ENCODE results near the gene GLRA1. TPM values are rescaled to one million over a fixed set of nuclear protein-coding genes. Genes with fewer than 3 reads are reported as not detected.

GLRA1 gene
- total and polyA plus RNA-seq, 4 donors, result not detected

- peaks cover 0 to 10% (median under 1%) of the 10 kb centered on the region in 4 donors for H3K27me3 ChIP-seq (ENCODE audit: control insufficient read depth in 4 of 4, insufficient read depth in 4 of 4, low read length in 3 of 4)
- H3K4me3 ChIP-seq (ENCODE audit: low read depth in 1 of 3, low read length in 3 of 3), result no peak overlapping the region
- H3K9ac ChIP-seq (ENCODE audit: low read depth in 1 of 2, low read length in 2 of 2), result no peak overlapping the region
- 66% methylated on average over 2 of the region's 2 CpGs for WGBS
- no peaks in the 10 kb centered on the region for H3K4me1 ChIP-seq (ENCODE audit: control insufficient read depth in 4 of 4, insufficient read depth in 4 of 4, low read length in 3 of 4)
- no peak overlapping the region for H3K27ac ChIP-seq (ENCODE audit: low read depth in 1 of 2, low read length in 2 of 2)
- no peak for DNase-seq (ENCODE audit: low spot score)
- peaks cover 0 to under 1% (median 0%) of the 10 kb centered on the region in 4 donors for H3K9me3 ChIP-seq (ENCODE audit: control insufficient read depth in 4 of 4, low read length in 3 of 4)
- H3K36me3 ChIP-seq (ENCODE audit: control insufficient read depth in 4 of 4, insufficient read depth in 3 of 4, low read depth in 1 of 4, low read length in 3 of 4), result no peaks in the 10 kb centered on the region
- TF ChIP-seq ATF3 (IDR thresholded peaks at IDR 0.05), result no peak
Measured at GRCh38 chr5:151917904-151918303, 6.7 kb downstream of the GLRA1 start.

DNA sequence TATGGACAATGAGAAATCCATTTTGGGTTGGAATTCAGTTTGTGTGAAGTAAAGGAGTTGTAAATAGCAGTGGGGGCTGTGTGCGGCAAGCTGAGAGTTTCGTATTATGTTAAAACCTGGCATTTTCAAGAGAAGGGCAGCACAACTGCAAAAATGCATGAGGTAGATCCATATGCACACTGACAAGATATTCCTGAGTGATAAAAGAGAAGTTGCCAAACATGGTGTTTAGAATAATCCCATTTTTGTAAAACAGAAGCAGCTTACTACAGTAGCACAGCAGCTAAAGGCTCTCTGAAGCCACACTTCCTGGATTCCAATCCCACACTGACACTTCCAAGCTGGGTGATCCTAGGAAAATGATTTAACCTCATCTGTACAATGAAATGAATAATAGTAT lies 11.2 kb downstream of the GLRA1 start:
- Histone ChIP-seq H3K27me3 (ENCODE audit: control insufficient read depth in 4 of 4, insufficient read depth in 4 of 4, low read length in 3 of 4) (peaks cover 0 to 3% (median 0%) of the 10 kb centered on the region in 4 donors), H3K36me3 (ENCODE audit: control insufficient read depth in 4 of 4, insufficient read depth in 3 of 4, low read depth in 1 of 4, low read length in 3 of 4) (no peaks in the 10 kb centered on the region), H3K4me3 (ENCODE audit: low read depth in 1 of 3, low read length in 3 of 3) (no peak overlapping the region), H3K4me1 (ENCODE audit: control insufficient read depth in 4 of 4, insufficient read depth in 4 of 4, low read length in 3 of 4) (no peaks in the 10 kb centered on the region), H3K9ac (ENCODE audit: low read depth in 1 of 2, low read length in 2 of 2) (no peak overlapping the region), H3K27ac (ENCODE audit: low read depth in 1 of 2, low read length in 2 of 2) (no peak overlapping the region), H3K9me3 (ENCODE audit: control insufficient read depth in 4 of 4, low read length in 3 of 4) (no peaks in the 10 kb centered on the region)
- WGBS, result 87% methylated on average over 2 of the region's 2 CpGs
- DNase-seq (ENCODE audit: low spot score), result no peak
- TF ChIP-seq HNF4G (IDR thresholded peaks at IDR 0.05), result no peak

GRCh38 chr5:151912360-151912759 lies 12.3 kb downstream of the GLRA1 start:
- TF ChIP-seq JUND (IDR thresholded peaks at IDR 0.05) (no peak), HNF4G (IDR thresholded peaks at IDR 0.05) (no peak), MAX (IDR thresholded peaks at IDR 0.05) (no peak), RAD21 (IDR thresholded peaks at IDR 0.05) (no peak), TAF1 (conservative IDR thresholded peaks at IDR 0.05) (no peak), FOXA1 (IDR thresholded peaks at IDR 0.05) (no peak), NR2F2 (IDR thresholded peaks at IDR 0.05) (no peak)
- TF ChIP-seq, protein P1, sequence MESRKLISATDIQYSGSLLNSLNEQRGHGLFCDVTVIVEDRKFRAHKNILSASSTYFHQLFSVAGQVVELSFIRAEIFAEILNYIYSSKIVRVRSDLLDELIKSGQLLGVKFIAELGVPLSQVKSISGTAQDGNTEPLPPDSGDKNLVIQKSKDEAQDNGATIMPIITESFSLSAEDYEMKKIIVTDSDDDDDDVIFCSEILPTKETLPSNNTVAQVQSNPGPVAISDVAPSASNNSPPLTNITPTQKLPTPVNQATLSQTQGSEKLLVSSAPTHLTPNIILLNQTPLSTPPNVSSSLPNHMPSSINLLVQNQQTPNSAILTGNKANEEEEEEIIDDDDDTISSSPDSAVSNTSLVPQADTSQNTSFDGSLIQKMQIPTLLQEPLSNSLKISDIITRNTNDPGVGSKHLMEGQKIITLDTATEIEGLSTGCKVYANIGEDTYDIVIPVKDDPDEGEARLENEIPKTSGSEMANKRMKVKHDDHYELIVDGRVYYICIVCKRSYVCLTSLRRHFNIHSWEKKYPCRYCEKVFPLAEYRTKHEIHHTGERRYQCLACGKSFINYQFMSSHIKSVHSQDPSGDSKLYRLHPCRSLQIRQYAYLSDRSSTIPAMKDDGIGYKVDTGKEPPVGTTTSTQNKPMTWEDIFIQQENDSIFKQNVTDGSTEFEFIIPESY (IDR thresholded peaks at IDR 0.05), result no peak
- TF ChIP-seq, protein P2, sequence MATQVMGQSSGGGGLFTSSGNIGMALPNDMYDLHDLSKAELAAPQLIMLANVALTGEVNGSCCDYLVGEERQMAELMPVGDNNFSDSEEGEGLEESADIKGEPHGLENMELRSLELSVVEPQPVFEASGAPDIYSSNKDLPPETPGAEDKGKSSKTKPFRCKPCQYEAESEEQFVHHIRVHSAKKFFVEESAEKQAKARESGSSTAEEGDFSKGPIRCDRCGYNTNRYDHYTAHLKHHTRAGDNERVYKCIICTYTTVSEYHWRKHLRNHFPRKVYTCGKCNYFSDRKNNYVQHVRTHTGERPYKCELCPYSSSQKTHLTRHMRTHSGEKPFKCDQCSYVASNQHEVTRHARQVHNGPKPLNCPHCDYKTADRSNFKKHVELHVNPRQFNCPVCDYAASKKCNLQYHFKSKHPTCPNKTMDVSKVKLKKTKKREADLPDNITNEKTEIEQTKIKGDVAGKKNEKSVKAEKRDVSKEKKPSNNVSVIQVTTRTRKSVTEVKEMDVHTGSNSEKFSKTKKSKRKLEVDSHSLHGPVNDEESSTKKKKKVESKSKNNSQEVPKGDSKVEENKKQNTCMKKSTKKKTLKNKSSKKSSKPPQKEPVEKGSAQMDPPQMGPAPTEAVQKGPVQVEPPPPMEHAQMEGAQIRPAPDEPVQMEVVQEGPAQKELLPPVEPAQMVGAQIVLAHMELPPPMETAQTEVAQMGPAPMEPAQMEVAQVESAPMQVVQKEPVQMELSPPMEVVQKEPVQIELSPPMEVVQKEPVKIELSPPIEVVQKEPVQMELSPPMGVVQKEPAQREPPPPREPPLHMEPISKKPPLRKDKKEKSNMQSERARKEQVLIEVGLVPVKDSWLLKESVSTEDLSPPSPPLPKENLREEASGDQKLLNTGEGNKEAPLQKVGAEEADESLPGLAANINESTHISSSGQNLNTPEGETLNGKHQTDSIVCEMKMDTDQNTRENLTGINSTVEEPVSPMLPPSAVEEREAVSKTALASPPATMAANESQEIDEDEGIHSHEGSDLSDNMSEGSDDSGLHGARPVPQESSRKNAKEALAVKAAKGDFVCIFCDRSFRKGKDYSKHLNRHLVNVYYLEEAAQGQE (IDR thresholded peaks at IDR 0.05), result no peak
- Histone ChIP-seq H3K9ac (ENCODE audit: low read depth in 1 of 2, low read length in 2 of 2) (no peak overlapping the region), H3K9me3 (ENCODE audit: control insufficient read depth in 4 of 4, low read length in 3 of 4) (no peaks in the 10 kb centered on the region), H3K4me1 (ENCODE audit: control insufficient read depth in 4 of 4, insufficient read depth in 4 of 4, low read length in 3 of 4) (no peaks in the 10 kb centered on the region), H3K36me3 (ENCODE audit: control insufficient read depth in 4 of 4, insufficient read depth in 3 of 4, low read depth in 1 of 4, low read length in 3 of 4) (no peaks in the 10 kb centered on the region), H3K27me3 (ENCODE audit: control insufficient read depth in 4 of 4, insufficient read depth in 4 of 4, low read length in 3 of 4) (peaks cover 0 to 3% (median 0%) of the 10 kb centered on the region in 4 donors), H3K27ac (ENCODE audit: low read depth in 1 of 2, low read length in 2 of 2) (no peak overlapping the region), H3K4me3 (ENCODE audit: low read depth in 1 of 3, low read length in 3 of 3) (no peak overlapping the region)
- WGBS, result 60% methylated on average over 3 of the region's 3 CpGs
- no peak for DNase-seq (ENCODE audit: low spot score)

All from liver (tissue), 9 donors.